GM15510 (cell line): ENCODE data around the gene CDH4.

Experiments
- POLR2A ChIP-seq: IDR thresholded peaks from 3 replicates; pipeline ENCODE4 v1.6.1; 2011; ENCODE audit warnings: borderline replicate concordance; ENCODE audit not compliant: insufficient read length; ENCODE audit errors: extremely low read depth

CDH4 gene

GRCh38 chr20:61663521-61664425, 411.7 kb downstream of the CDH4 start:
- TF ChIP-seq POLR2A, result no peak

DNA sequence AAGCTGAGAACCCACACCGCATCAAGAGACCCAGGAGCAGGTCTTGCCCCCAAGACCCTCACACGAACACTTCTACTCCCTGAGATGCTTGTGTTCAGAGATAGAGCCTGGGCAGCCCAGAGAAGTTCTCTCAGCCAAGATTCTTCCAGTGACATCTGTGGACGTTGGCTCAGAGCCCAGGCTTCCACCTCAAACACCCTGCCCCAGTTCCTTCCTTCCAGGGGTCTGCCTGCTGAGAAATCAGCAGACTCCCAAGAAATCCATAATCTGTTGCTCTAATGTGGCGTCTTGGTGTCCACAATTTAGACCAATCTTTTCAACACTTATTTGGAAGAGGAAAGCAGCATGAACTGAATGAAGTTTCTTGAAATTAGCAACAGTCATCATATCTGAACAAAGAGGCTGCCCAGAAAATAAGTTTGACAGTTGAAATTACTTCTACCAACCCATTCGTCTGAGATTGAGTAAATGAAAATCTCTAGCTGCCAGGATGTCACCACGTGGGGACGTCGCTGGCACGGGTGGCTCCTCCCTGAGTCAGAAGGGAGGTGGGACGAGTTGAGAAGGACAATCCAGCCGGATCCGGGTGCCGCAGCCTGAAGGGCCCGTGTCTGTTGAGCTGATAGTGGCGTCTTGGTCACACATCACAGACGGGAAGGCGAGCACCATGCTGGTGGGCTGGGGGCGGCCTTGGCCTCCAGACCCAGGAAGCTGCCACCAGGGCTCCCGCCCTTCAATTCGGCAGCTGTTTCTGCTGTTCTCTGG, 412.7 kb downstream of the CDH4 start:
- TF ChIP-seq POLR2A, result no peak

GRCh38 chr20:61665528-61666470, 413.7 kb downstream of the CDH4 start:
- TF ChIP-seq POLR2A, result no peak

DNA sequence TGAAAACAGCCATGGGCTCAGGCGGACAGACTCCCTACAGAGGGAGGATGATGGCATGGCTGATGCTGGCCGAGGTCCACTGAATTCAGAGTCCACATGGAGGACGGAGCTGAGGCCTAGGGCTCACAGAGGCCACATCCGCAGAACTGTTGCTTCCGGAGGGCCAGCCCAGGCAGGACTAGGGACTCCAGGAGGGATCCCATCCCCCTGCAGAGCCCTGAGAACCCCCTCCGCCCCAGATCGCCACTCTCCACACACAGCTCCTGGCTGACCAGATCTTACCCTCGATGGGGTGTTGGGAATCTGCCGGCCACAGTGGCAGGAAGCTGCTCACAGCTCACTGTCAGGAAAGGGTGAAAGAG, 414.4 kb downstream of the CDH4 start:
- no peak for TF ChIP-seq POLR2A

GRCh38 chr20:61667056-61667792, 415.2 kb downstream of the CDH4 start:
- TF ChIP-seq POLR2A, result no peak

DNA sequence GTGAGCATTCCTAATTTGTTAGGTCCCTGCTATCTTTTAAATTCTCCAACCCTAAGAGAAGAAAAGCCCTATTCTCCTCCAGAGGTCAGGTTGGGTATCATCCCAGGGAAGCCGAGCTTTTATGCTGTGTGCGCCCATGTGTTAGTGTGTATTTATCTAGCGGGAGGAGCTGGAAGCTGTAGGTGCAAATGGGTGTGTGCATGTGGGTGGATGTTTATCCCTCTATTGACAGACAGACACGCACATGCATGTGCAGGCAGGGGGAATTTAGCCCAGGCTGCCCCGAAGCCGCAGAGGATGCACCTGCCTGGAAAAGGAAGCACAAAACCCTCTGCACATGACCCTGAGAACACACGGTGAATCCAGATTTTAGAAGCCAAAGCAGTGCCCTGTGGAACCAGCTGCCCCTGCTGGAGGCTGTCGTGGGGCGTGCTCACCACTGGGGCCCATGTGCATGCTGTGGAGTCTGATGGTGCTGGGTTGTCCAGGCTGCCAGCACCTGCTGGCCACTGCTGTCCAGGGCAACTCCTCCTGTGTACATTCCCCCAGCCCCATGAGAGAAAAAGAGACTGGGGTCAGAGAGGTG, 416.1 kb downstream of the CDH4 start:
- no peak for TF ChIP-seq POLR2A

DNA sequence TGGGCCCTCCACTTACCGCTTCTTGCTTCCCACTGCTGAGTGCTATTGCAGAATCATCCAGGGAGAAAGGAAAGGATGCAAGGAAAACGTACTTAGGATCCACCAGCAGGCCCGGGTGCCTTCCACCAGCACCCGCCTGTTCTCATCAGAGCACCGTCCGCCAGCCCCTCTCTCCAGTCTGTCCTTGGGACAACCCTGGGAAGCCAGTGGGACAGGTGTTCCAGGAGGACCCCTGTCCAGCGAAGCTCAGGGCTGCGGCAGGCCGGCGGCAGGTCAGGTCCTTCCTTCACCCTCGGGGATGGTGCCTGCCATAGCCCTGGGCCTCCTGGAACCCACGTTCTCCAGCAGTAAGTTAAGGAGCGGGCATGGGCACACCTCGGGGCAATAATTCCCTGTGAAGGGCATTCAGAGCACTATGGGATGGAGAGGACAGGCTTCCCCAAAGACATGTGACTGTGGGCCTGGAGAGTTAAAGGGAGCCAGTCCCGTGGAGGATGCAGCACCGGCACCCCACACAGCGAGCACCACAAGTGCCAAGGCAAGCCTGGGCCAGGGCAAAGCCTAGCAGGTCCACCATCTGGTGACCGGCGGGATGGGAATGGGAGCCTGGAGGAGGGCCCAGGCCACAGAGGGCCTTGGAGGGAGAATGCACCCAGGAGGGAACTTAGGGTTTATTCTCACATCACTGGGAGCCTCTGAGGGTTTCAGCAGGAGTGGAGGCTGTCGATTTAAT, 416.9 kb downstream of the CDH4 start:
- TF ChIP-seq POLR2A, result no peak

- no peak for TF ChIP-seq POLR2A
Measured at GRCh38 chr20:61670274-61670673, 418.2 kb downstream of the CDH4 start.

DNA sequence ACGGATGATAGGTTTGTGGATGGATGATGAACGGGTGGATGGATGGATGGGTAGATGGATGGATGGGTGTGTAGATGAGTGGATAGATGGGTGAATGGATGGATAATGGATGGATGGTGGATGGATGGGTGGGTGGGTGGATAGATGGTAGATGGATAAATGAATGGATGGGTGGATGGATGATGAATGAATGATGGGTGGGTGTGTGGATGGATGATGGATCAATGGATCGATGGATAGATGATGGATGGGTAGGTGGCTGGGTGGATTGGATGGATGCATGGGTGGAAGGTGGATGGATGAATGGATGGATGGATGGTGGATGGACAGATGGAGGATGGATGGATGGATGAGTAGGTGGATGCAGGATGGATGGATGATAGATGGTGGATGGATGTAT, 419.5 kb downstream of the CDH4 start:
- no peak for TF ChIP-seq POLR2A

DNA sequence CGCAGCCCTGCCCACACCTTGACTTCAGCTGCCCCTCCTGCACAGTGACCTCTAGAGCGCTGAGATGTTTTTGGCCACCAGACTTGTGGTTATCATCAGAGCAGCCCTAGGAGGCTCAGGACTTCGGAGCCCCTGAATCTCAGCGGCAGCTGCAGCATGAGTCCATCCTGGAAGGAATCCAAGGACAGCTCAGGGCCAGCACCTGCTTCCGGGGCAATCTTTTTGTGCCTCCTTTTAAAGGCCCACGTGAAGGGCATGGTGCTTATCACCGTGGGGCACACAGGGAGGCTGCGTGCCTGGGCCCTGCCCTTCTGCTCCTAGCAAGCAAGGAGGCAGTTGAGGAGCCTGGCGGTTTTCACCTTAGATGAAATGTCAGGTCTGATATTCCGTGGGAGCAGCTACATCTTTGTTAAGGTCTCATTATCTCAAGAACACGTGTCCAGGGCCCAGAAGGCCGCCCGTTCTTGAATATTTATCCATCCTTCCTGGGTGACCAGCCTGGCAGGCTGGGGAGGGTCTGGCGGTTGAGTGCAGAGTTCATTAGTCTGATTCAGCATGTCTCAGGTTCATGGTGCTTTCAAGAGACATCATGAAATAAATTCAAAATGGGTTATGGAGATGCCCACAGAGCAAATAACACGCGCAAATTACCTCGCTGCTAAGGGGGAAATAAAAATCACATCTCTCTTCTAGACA, 421.2 kb downstream of the CDH4 start:
- TF ChIP-seq POLR2A, result no peak

- TF ChIP-seq POLR2A, result no peak
Measured at GRCh38 chr20:61674121-61674520, 422.1 kb downstream of the CDH4 start.

DNA sequence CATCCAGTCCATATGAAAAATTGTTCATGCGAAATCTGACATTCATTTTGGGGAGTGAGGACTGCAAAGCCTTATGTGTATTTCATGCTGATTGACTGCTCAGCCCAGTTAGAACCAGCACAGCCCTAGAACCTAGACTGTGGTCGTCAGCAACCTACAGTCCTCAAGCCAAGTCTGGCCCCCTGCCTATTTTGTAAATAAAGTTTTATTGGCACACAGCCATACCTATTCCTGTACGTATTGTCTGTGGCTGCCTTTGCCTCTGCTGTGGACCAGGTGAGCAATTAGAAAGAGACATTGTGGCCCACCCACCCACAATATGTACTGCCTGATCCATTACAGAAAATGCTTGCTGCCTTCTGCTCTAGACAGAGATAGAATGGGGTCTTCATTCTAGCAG, 422.6 kb downstream of the CDH4 start:
- TF ChIP-seq POLR2A, result no peak
